PC-3 (cell line): Measurements from ENCODE around the gene NUDT22. TPM values are rescaled to one million over a fixed set of nuclear protein-coding genes. Genes with fewer than 3 reads are reported as not detected.

Experiments
- ATAC-seq: fragments of 200-7000 bp; cut with Tn5 transposase; 2 replicates; pipeline ENCODE4 v1.9.1; 2020; ENCODE audit warnings: mild to moderate bottlenecking, moderate library complexity
- BruUV-seq: library from RNA; stranded (reverse); fragments of 400-500 nt; replicated peaks from 2 replicates; lab custom pipeline; 2021; lab: Mats Ljungman, UMichigan
- CTCF ChIA-PET: fragments of 300-600 bp; sonication (Branson Sonifier 250); formaldehyde crosslinking; loops from one replicate; lab custom pipeline; 2022; ENCODE audit warnings: antibody characterized with exemption; lab: Charles Lee
- POLR2A ChIA-PET: fragments of 300-600 bp; sonication (Branson Sonifier 250); formaldehyde crosslinking; loops from one replicate; lab custom pipeline; 2022; ENCODE audit warnings: antibody characterized with exemption; ENCODE audit not compliant: unreplicated experiment; lab: Charles Lee
- DNase-seq: peaks from one replicate; pipeline ENCODE4 v3.0.0-alpha.2; 2015
- H2AFZ ChIP-seq: fragments of 300-600 bp; sonication (generic); 2 replicates; pipeline ENCODE4 v1.6.0; 2016; ENCODE audit warnings: antibody characterized with exemption, low read length
- H3F3A ChIP-seq: fragments of 300-600 bp; sonication (generic); one replicate; pipeline ENCODE4 v1.6.0; 2017; ENCODE audit warnings: antibody characterized with exemption, low read length, control low read depth, mild to moderate bottlenecking; ENCODE audit not compliant: unreplicated experiment
- H3K27ac ChIP-seq: fragments of 300-600 bp; sonication (generic); 2 replicates; pipeline ENCODE4 v1.5.1; 2016; ENCODE audit warnings: mild to moderate bottlenecking, low read length
- H3K27me3 ChIP-seq: fragments of 300-600 bp; sonication (generic); 2 replicates; pipeline ENCODE4 v1.6.1; 2016; ENCODE audit warnings: low read length, mixed read lengths
- H3K36me3 ChIP-seq: fragments of 300-600 bp; sonication (generic); 2 replicates; pipeline ENCODE4 v1.6.1; 2016; ENCODE audit warnings: low read depth, mixed run types, low read length, mixed read lengths
- H3K4me1 ChIP-seq: fragments of 300-600 bp; sonication (generic); 2 replicates; pipeline ENCODE4 v1.5.1; 2016; ENCODE audit warnings: low read length; ENCODE audit not compliant: insufficient read depth
- H3K4me2 ChIP-seq: fragments of 300-600 bp; sonication (generic); 2 replicates; pipeline ENCODE4 v1.6.0; 2016; ENCODE audit warnings: low read length
- H3K4me3 ChIP-seq: fragments of 300-600 bp; sonication (generic); 2 replicates; pipeline ENCODE4 v1.5.1; 2016; ENCODE audit warnings: mild to moderate bottlenecking, low read length, mixed read lengths
- H3K79me2 ChIP-seq: fragments of 300-600 bp; sonication (generic); 2 replicates; pipeline ENCODE4 v1.6.1; 2017; ENCODE audit warnings: low read length, mixed read lengths
- H3K9ac ChIP-seq: fragments of 300-600 bp; sonication (generic); 2 replicates; pipeline ENCODE4 v1.6.0; 2016; ENCODE audit warnings: mild to moderate bottlenecking, low read length
- H3K9me2 ChIP-seq: fragments of 300-600 bp; sonication (generic); replicated peaks from 2 replicates; pipeline ENCODE4 v1.6.1; 2016; ENCODE audit warnings: mixed run types, low read length, mixed read lengths
- H3K9me3 ChIP-seq: fragments of 300-600 bp; sonication (generic); 2 replicates; pipeline ENCODE4 v1.6.1; 2016; ENCODE audit warnings: low read length, mixed read lengths
- H4K20me1 ChIP-seq: fragments of 300-600 bp; sonication (generic); 2 replicates; pipeline ENCODE4 v1.6.1; 2016; ENCODE audit warnings: low read length, mixed read lengths
- CTCF ChIP-seq: fragments of 300-600 bp; sonication (generic); conservative IDR thresholded peaks from 2 replicates; pipeline ENCODE4 v1.5.1; 2017; ENCODE audit warnings: antibody characterized with exemption, low read depth, mild to moderate bottlenecking, low read length
- EZH2 ChIP-seq: fragments of 300-600 bp; sonication (generic); IDR thresholded peaks from one replicate; pipeline ENCODE4 v1.6.1; 2017; ENCODE audit warnings: antibody characterized with exemption, mild to moderate bottlenecking, low read length; ENCODE audit not compliant: unreplicated experiment
- EZH2phosphoT487 ChIP-seq: fragments of 300-600 bp; sonication (generic); IDR thresholded peaks from 2 replicates; pipeline ENCODE4 v1.6.1; 2018; ENCODE audit warnings: mild to moderate bottlenecking, antibody characterized with exemption, low read length, borderline replicate concordance
- intact Hi-C: fragments of 100-400 bp; cut with micrococcal nuclease; formaldehyde crosslinking; loops from 2 replicates; pipeline ENCODE4 v1.9.0; 2023
- total RNA-seq: library from RNA; depleted of rRNA; stranded (reverse); fragments of >200 nt; gene quantifications from 2 replicates; pipeline ENCODE4 v1.2.3, GENCODE V29; 2014

The NUDT22 gene
- total RNA-seq, 1 experiment from 2014 or later: 98.3 TPM

GRCh38 chr11:64235437-64236161 is 9.5 kb downstream of the NUDT22 start:
- H3K27ac ChIP-seq: no peak overlapping the region
- TF ChIP-seq EZH2phosphoT487: no peak
- TSS peak; percentile 25 for BruUV-seq
- ChIA-PET POLR2A (interaction anchor here (0.5 kb wide), 1 partner anchor 882 kb away, joined by 4 read pairs; the partner anchor contains the start of gene ZNHIT2), CTCF (interaction anchor here (0.6 kb wide), 1 partner anchor 69 kb away, joined by 4 read pairs; no protein-coding TSS in a partner anchor)
- H3K9me3 ChIP-seq: no peaks in the 10 kb centered on the region
- intact Hi-C loops: no loop called here
- no peaks in the 10 kb centered on the region for H3K27me3 ChIP-seq
- H3K4me1 ChIP-seq: peaks cover 53% of the 10 kb centered on the region
- peak overlapping the region; percentile 82 for H3K4me3 ChIP-seq
- H3K79me2 ChIP-seq: peaks cover 11% of the 10 kb centered on the region; the same call in 1 of the 2 replicates
- no peaks in the 10 kb centered on the region for H3K9me2 ChIP-seq
- ATAC-seq: no peak
- no peaks in the 10 kb centered on the region; the same call in 1 of the 2 replicates for H3K36me3 ChIP-seq
- no peak overlapping the region for H2AFZ ChIP-seq
- H4K20me1 ChIP-seq: no peaks in the 10 kb centered on the region
- no peak overlapping the region for H3K9ac ChIP-seq
- peaks cover 15% of the 10 kb centered on the region for H3F3A ChIP-seq
- DNase-seq: no peak
- peak overlapping the region; percentile 94 for H3K4me2 ChIP-seq

DNA sequence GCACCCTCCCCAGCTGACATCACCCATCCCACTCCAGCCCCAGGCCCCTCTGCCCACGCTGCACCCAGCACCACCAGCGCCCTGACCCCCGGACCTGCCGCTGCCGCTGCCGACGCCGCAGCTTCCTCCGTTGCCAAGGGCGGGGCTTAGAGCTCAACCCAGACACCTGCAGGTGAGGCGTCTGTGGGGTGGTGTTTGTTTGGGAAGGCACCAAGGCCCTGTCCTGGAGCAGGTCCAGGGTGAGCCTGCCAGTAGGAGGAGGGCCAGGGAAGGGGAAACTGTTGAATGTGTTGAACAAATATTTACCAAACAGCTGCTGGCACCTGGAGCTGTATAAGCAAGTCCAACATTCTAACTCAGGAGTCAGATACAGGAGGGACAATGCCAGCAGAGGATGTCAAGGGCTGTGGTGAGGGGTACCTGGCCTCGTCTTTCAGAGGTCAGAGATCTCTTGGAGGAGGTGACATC is 11.4 kb downstream of the NUDT22 start:
- DNase-seq: peak; percentile 95
- peaks cover 56% of the 10 kb centered on the region for H3K4me1 ChIP-seq
- CTCF ChIA-PET: interaction anchor here (1.1 to 1.2 kb wide), 3 partner anchors 8 to 39 kb away, joined by 3 to 4 read pairs (median 3); no protein-coding TSS in a partner anchor

GRCh38 chr11:64238076-64238475 is 12.0 kb downstream of the NUDT22 start:
- CTCF ChIA-PET: interaction anchor here (1.1 to 1.2 kb wide), 3 partner anchors 8 to 39 kb away, joined by 3 to 4 read pairs (median 3); no protein-coding TSS in a partner anchor
- Histone ChIP-seq H3K27me3 (no peaks in the 10 kb centered on the region), H3K9me3 (no peaks in the 10 kb centered on the region), H3K36me3 (no peaks in the 10 kb centered on the region; the same call in 1 of the 2 replicates), H3K9me2 (no peaks in the 10 kb centered on the region), H3K27ac (no peak overlapping the region), H2AFZ (no peak overlapping the region), H3K79me2 (peaks cover 22% of the 10 kb centered on the region), H3K4me3 (no peak overlapping the region), H3K4me2 (peak overlapping the region; percentile 66), H3K4me1 (peaks cover 61% of the 10 kb centered on the region), H3F3A (peaks cover 16% of the 10 kb centered on the region), H3K9ac (no peak overlapping the region), H4K20me1 (no peaks in the 10 kb centered on the region)
- POLR2A ChIA-PET: interaction anchor here (1.0 kb wide), 1 partner anchor 8 kb away, joined by 12 read pairs; the partner anchor contains the start of gene PPP1R14B
- DNase-seq: no peak
- intact Hi-C loops: no loop called here
- no TSS peak for BruUV-seq
- no peak for ATAC-seq
- no peak for TF ChIP-seq CTCF
- TF ChIP-seq EZH2: no peak
- no peak for TF ChIP-seq EZH2phosphoT487

More for the DNA sequence above, 11.4 kb downstream of the NUDT22 start:
- Histone ChIP-seq H3K27ac (no peak overlapping the region), H4K20me1 (no peaks in the 10 kb centered on the region), H3K36me3 (no peaks in the 10 kb centered on the region; the same call in 1 of the 2 replicates), H3K9me3 (no peaks in the 10 kb centered on the region), H3K9me2 (no peaks in the 10 kb centered on the region), H3K4me2 (peak overlapping the region; percentile 66), H3K9ac (no peak overlapping the region), H2AFZ (no peak overlapping the region), H3K4me3 (peak overlapping the region; percentile 20; the same call in 1 of the 2 replicates), H3K27me3 (no peaks in the 10 kb centered on the region), H3F3A (peaks cover 16% of the 10 kb centered on the region), H3K79me2 (peaks cover 16% of the 10 kb centered on the region)
- no TSS peak for BruUV-seq
- TF ChIP-seq EZH2phosphoT487 (no peak), EZH2 (no peak), CTCF (no peak)
- ATAC-seq: peak; percentile 8
- POLR2A ChIA-PET: interaction anchor here (1.0 kb wide), 1 partner anchor 9 kb away, joined by 12 read pairs; the partner anchor contains the start of gene PPP1R14B
- intact Hi-C loops: no loop called here
